Transverse colon (tissue), 4 donors: ENCODE results near the gene TLR7. TPM values are rescaled to one million over a fixed set of nuclear protein-coding genes. Genes with fewer than 3 reads are reported as not detected.

Experiments
- DNase-seq: peaks from one replicate; pipeline ENCODE4 v3.0.0-alpha.2; 2019
- H3K27ac ChIP-seq, 4 donors: fragments of 200-600 bp; sonication (generic); 2 replicates each; pipeline ENCODE4 v1.5.1; 2016 to 2018; ENCODE audit warnings: inconsistent platforms in 4 of 4
- H3K27me3 ChIP-seq: fragments of 200-600 bp; sonication (generic); 2 replicates; pipeline ENCODE4 v1.5.1; 2017; ENCODE audit warnings: inconsistent platforms
- H3K36me3 ChIP-seq, 4 donors: fragments of 200-600 bp; sonication (generic); 2 replicates each; pipeline ENCODE4 v1.5.1; 2017 to 2019; ENCODE audit warnings: inconsistent platforms in 4 of 4
- H3K4me1 ChIP-seq, 4 donors: fragments of 200-600 bp; sonication (generic); 2 replicates each; pipeline ENCODE4 v1.5.1; 2017 to 2020; ENCODE audit warnings: inconsistent platforms in 4 of 4
- H3K4me3 ChIP-seq, 4 donors: fragments of 200-600 bp; sonication (generic); 1 replicate in 1 of 4; 2 replicates in 3 of 4; pipeline versions ENCODE4 v1.5.1 to v1.6.1; 2017 to 2019; ENCODE audit warnings: inconsistent platforms in 4 of 4
- H3K9me3 ChIP-seq, 2 donors: fragments of 200-600 bp; sonication (generic); 2 replicates each; pipeline ENCODE4 v1.5.1; 2017 to 2019; ENCODE audit warnings: inconsistent platforms in 2 of 2
- CTCF ChIP-seq, 5 experiments: fragments of 200-600 bp in 3 of 5; fragments of 450-650 bp in 2 of 5; sonication (generic) in 3 of 5; IDR thresholded peaks; 1 replicate in 2 of 5; 2 replicates in 3 of 5; pipeline ENCODE4 v1.5.1; 2016 to 2017; ENCODE audit warnings: antibody characterized with exemption in 5 of 5, inconsistent platforms in 3 of 5, mild to moderate bottlenecking in 2 of 5, moderate library complexity in 1 of 5
- EP300 ChIP-seq: sonication (generic); formaldehyde crosslinking; IDR thresholded peaks from one replicate; pipeline ENCODE4 v1.6.1; 2017; ENCODE audit warnings: antibody characterized with exemption, low read depth
- POLR2A ChIP-seq: fragments of 450-650 bp; IDR thresholded peaks from one replicate; pipeline ENCODE4 v1.6.1; 2016; ENCODE audit warnings: antibody characterized with exemption, mild to moderate bottlenecking, moderate library complexity
- POLR2AphosphoS5 ChIP-seq, 3 donors: sonication (generic); formaldehyde crosslinking; IDR thresholded peaks; one replicate each; pipeline ENCODE4 v1.6.1; 2016; ENCODE audit warnings: antibody characterized with exemption in 3 of 3
- WGBS, 2 donors: methylation state at CpG; one replicate each; pipeline ENCODE4 v1.1.5; 2018; ENCODE audit warnings: low coverage in 1 of 2; 5-methylcytosine and 5-hydroxymethylcytosine counted together
- in situ Hi-C, 4 donors: fragments of 200-750 bp; cut with MboI; loops; one replicate each; pipeline versions ENCODE4 v1.15.0 to v1.15.1; 2017; ENCODE audit warnings: low sequenced_read_pairs in 3 of 4, low pct_ligation_motif_present in 1 of 4, low pct_unique_long_range_greater_than_20kb in 1 of 4
- intact Hi-C: fragments of 100-400 bp; cut with DNase I; formaldehyde crosslinking; loops from one replicate; pipeline ENCODE4 v1.15.1; 2023; ENCODE audit warnings: low total_unique reads
- total RNA-seq, 4 donors: library from RNA; depleted of rRNA; stranded (reverse); fragments of >200 nt; gene quantifications; one replicate each; pipeline ENCODE4 v1.1.0, GENCODE V29; 2016

TLR7 gene
- total RNA-seq, 4 donors from 2014 or later = 0.27 to 0.95 (median 0.75) TPM; not detected in 1

GRCh38 chrX:12912791-12913482 is 46.1 kb downstream of the TLR7 start:
- Histone ChIP-seq H3K27me3 (no peaks in the 10 kb centered on the region), H3K27ac (no peak overlapping the region), H3K4me1 (no peaks in the 10 kb centered on the region), H3K4me3 (no peak overlapping the region), H3K9me3 (no peaks in the 10 kb centered on the region), H3K36me3 (no peaks in the 10 kb centered on the region)
- no peak for TF ChIP-seq CTCF (IDR thresholded peaks at IDR 0.05)
- TF ChIP-seq EP300 = no peak
- no peak for TF ChIP-seq POLR2AphosphoS5 (IDR thresholded peaks at IDR 0.05)
- no peak for TF ChIP-seq POLR2A
- in situ Hi-C loops (loop anchor here in 2 of 4 donors (25.0 kb wide), 2 partner anchors 101 to 1124 kb away; partner anchors contain the start of gene GEMIN8 (in 1 of the 2)), intact Hi-C loops (no loop called here)
- WGBS, 2 donors = 74 to 88% methylated on average over 3 to 5 of the region's 5 CpGs
- no peak for DNase-seq

- Histone ChIP-seq H3K4me1 (no peaks in the 10 kb centered on the region), H3K4me3 (no peak overlapping the region), H3K27me3 (no peaks in the 10 kb centered on the region), H3K36me3 (no peaks in the 10 kb centered on the region), H3K9me3 (no peaks in the 10 kb centered on the region), H3K27ac (no peak overlapping the region)
- in situ Hi-C loops (loop anchor here in 2 of 4 donors (25.0 kb wide), 2 partner anchors 105 to 1120 kb away; partner anchors contain the start of gene GEMIN8 (in 1 of the 2)), intact Hi-C loops (no loop called here)
- no peak for DNase-seq
- TF ChIP-seq EP300 = no peak
- no peak for TF ChIP-seq POLR2AphosphoS5 (IDR thresholded peaks at IDR 0.05)
- 58 to 94% methylated on average over 2 of the region's 2 CpGs for WGBS, 2 donors
These were observed 50.9 kb downstream of the TLR7 start for GRCh38 chrX:12917753-12918152.

- no peak overlapping the region for H3K27ac ChIP-seq
- no peaks in the 10 kb centered on the region for H3K4me1 ChIP-seq
- TF ChIP-seq POLR2A (no peak), POLR2AphosphoS5 (IDR thresholded peaks at IDR 0.05) (no peak), EP300 (no peak)
- H3K9me3 ChIP-seq = no peaks in the 10 kb centered on the region
- intact Hi-C loops (no loop called here), in situ Hi-C loops (loop anchor here in 2 of 4 donors (25.0 kb wide), 2 partner anchors 107 to 1118 kb away; partner anchors contain the start of gene GEMIN8 (in 1 of the 2))
- H3K4me3 ChIP-seq = no peak overlapping the region
- H3K36me3 ChIP-seq = no peaks in the 10 kb centered on the region
- DNase-seq = no peak
- no peaks in the 10 kb centered on the region for H3K27me3 ChIP-seq
- WGBS, 2 donors = 76 to 81% methylated on average over 3 to 10 of the region's 10 CpGs
These were observed 52.2 kb downstream of the TLR7 start for GRCh38 chrX:12919051-12919450.

- in situ Hi-C loops (loop anchor here in 2 of 4 donors (25.0 kb wide), 2 partner anchors 107 to 1118 kb away; partner anchors contain the start of gene GEMIN8 (in 1 of the 2)), intact Hi-C loops (no loop called here)
- Histone ChIP-seq H3K4me3 (no peak overlapping the region), H3K4me1 (no peaks in the 10 kb centered on the region), H3K27me3 (no peaks in the 10 kb centered on the region), H3K27ac (no peak overlapping the region), H3K36me3 (no peaks in the 10 kb centered on the region), H3K9me3 (no peaks in the 10 kb centered on the region)
- WGBS, 2 donors = 86 to 87% methylated on average over 4 to 8 of the region's 8 CpGs
- no peak for TF ChIP-seq EP300
- no peak for TF ChIP-seq POLR2A
- TF ChIP-seq CTCF (IDR thresholded peaks at IDR 0.05) = no peak
- no peak for TF ChIP-seq POLR2AphosphoS5 (IDR thresholded peaks at IDR 0.05)
- no peak for DNase-seq
These were observed 52.7 kb downstream of the TLR7 start for GRCh38 chrX:12919620-12920019.

GRCh38 chrX:12920990-12921389 is 54.1 kb downstream of the TLR7 start:
- DNase-seq = no peak
- Histone ChIP-seq H3K27me3 (no peaks in the 10 kb centered on the region), H3K9me3 (no peaks in the 10 kb centered on the region), H3K4me1 (no peaks in the 10 kb centered on the region), H3K27ac (no peak overlapping the region), H3K4me3 (no peak overlapping the region), H3K36me3 (no peaks in the 10 kb centered on the region)
- WGBS, 2 donors = 84 to 100% methylated on average over 1 to 8 of the region's 8 CpGs
- in situ Hi-C loops (loop anchor here in 2 of 4 donors (25.0 kb wide), 2 partner anchors 109 to 1116 kb away; partner anchors contain the start of gene GEMIN8 (in 1 of the 2)), intact Hi-C loops (no loop called here)
- TF ChIP-seq CTCF (IDR thresholded peaks at IDR 0.05) = no peak
- no peak for TF ChIP-seq POLR2A
- TF ChIP-seq EP300 = no peak
- no peak for TF ChIP-seq POLR2AphosphoS5 (IDR thresholded peaks at IDR 0.05)
